GM18517 (cell line): ENCODE data around the gene SHE.

ENCODE experiments used
- ATAC-seq: cut with Tn5 transposase; IDR thresholded peaks from one replicate; pipeline ENCODE4 v1.9.1; 2021; ENCODE audit warnings: mild to moderate bottlenecking, moderate library complexity; ENCODE audit not compliant: unreplicated experiment

Gene SHE

DNA sequence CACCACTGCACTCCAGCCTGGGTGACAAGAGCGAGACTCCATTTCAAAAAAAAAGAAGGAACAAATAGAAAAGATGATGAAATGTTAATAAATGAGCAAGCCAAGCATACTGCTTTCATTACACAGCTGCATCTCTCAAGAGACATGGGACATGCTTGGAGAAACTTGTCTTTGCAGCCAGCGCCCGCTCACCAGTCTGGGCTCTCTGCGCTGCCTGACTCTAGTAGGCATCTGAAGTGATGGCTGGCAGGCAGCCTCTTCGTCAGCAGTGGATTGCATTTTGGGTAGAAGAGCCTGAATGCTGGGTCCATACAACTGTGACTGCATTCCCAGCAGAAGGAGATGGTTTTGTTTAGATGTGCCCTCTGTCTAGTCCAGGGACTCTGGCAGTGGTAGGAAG is 49.1 kb downstream of the SHE start:
- ATAC-seq = no peak

DNA sequence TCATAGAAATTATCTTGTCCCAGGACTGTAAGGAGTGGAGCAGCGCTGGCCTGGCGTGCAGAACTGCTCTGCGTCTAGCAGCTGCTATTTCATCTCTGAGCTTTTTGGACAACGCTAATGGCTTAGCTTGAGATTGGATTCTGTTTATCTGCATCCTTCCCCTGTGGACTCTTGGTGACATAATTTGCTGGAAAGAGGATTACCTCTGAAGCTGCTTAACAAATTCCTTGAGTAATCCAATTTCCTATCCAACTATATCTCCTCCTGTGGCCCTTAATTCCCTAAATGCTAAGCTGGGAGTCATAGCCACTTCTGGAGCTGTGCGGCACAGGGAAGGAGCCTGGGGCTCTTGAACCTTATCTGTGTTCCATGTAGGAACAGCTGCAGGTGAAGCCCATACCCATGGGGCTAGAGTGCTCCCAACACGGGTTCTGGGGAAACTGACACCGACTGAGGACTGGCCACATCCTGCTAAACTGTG is 53.8 kb downstream of the SHE start:
- ATAC-seq = no peak

DNA sequence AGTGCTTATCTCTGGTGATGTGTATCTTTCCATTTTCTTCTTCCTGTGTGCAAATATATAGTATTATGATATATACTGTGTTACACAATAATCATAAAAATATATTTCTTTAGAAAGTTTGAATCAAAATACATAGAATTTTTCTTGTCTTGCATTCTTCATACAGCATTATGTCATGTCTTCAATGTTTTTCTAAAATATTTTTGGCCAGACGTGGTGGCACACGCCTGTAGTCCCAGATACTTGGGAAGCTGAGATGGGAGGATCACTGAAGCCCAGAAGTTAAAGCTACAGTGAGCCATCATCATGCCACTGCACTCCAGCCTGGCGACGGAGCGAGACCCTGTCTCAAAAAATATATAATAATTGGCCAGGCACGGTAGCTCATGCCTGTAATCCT is 55.4 kb downstream of the SHE start:
- ATAC-seq = no peak

DNA sequence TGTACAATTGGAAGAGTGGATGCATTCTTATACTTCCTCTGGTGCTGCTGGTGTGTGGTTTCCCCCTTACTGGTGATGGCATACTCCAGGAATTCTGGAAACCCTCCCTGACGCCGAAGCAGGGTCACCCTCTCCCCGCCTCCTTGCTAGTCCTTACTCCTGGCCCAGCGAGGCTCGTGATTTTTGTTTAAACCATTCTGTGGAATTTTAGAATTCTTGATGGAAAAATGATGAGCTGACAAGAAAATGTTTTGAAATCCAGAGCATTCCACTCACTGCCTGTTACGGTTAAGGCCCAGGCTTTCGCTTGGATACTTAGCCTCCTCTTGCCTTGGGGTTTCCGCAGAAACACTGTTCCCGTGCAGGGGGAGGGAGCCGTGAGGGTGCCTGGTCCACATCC is 55.9 kb downstream of the SHE start:
- no peak for ATAC-seq

GRCh38 chr1:154445040-154445472 is 57.2 kb downstream of the SHE start:
- ATAC-seq = no peak

DNA sequence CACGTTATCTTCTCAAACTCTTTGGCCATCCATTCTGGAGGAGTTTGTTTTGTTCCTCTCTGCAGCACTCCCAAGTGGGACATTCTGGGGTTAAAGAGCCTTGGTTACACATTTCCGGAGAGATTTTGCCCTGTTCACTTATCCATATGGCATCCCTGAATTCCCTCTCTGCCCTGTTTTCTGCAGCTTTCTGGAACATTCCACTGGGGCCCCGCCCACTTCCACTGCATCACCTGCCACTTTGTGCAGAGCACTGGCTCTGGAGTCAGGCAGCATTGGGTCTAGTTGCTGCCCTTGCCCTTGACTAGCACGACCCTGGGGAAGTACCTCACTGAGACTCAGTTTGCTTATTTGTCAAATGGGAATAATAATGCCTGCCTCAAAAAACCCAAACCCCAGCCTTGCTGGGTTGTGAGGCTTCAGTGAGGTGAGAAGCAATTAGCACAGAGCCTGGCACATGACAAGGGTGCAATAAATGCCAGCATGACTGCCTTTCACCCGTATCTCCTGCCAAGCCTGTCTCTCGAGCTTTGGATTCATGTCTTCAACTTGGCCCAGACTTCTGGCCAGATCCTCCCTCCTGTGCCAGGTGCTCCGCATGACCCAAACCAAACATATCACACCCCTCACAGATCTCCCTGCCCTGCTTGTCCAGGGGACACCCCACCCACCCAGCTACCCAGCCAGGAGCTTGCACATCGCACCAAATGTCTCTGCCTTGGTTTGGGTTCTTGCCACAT is 58.8 kb downstream of the SHE start:
- ATAC-seq = no peak

DNA sequence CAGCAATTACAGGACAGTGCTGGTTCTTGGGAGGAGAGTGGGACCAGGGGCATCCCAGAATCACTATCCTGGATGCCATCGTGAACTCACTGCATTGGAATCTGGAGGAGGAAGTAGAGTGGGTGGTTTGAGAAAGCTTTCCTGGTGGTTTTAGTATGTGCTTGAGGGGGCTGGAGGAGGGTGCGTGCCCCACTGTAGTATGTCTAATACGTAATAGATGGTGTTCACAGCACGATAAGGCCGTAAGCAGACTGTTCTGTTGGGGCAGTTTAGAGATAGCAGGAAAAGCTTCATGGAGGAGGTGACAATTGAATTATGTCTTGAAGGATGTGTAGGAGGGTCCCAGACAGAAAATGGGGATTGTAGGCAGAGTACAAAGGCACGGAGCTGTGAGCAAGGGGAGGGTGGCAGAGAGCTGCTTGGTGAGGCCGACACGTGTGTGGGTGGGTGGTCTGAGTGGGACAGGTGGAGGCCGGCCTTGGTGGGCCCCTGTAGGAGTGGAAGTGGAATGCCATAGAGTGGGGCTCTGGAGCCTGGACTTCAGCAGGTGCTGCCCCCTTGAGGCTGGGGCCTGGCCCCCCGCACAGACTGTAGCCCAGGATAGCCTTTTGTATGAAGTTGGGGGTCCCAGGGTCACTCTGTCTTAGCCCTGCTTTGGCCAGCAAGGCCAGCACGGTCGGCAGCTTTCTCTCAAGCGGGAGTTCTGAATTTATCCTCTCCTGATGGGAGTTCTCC is 60.0 kb downstream of the SHE start:
- no peak for ATAC-seq

DNA sequence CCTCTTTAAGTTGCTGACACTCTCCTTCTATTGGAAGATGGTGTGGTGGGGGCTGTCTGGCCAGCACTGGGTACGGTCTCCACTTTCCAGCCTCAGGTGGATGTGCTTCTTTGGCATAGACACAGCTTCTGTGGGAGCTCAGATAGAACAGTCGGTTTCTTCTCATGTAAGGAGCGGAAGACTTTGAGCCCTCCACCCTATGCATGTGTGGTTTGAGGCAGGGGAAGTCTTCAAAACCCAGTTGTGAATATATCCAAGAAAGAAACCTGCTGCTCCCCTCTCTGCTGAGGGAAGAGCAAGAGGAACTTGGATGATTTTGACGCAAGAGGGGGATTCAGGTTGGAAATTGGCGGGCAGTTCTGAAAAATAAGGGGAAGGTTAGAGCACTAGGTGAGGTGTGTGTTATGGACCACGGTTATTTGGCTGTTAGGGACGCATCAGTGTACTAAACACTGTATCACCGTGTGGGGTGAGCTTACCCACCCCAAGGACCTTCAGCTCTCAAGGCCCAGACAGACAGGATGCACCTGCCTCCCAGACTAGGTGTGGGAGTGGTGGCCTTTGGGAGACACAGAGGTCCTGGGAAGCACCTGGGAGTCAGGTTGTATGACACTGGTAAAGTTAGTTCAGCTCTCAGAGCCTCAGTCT is 60.8 kb downstream of the SHE start:
- ATAC-seq = no peak

DNA sequence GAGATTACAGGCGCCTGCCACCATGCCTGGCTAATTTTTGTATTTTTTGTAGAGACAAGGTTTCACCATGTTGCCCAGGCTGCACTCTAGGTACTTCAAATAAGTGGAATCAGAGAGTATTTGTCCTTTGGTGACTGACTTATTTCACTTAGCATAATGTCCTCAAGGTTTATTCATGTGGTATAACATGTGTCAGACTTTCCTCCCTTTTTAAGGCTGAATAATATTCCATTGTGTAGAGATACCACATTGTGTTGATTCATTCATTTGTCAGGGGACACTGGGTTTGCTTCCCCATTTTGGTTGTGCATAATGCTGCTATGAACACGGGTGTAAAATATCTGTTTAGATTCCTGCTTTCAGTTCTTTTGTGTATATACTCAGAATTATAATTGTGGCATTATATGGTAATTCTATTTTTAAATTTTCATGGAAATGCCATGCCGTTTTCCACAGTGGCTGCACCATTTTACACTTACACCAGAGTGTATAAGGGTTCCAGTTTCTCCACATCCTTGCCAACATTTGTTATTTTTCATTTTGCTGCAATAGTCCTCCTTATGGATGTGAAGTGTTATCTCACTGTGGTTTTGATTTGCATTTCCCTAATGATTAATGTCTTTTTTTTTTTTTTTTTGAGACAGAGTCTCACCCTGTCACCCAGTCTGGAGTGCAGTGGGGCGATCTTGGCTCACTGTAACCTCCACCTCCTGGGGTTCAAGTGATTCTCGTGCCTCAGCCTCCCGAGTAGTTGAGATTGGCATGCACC is 62.0 kb downstream of the SHE start:
- no peak for ATAC-seq

- no peak for ATAC-seq
Observed at GRCh38 chr1:154436433-154436832, 65.8 kb downstream of the SHE start.

GRCh38 chr1:154435599-154436200 is 66.5 kb downstream of the SHE start:
- ATAC-seq = no peak

GRCh38 chr1:154434346-154435085 is 67.7 kb downstream of the SHE start:
- no peak for ATAC-seq

DNA sequence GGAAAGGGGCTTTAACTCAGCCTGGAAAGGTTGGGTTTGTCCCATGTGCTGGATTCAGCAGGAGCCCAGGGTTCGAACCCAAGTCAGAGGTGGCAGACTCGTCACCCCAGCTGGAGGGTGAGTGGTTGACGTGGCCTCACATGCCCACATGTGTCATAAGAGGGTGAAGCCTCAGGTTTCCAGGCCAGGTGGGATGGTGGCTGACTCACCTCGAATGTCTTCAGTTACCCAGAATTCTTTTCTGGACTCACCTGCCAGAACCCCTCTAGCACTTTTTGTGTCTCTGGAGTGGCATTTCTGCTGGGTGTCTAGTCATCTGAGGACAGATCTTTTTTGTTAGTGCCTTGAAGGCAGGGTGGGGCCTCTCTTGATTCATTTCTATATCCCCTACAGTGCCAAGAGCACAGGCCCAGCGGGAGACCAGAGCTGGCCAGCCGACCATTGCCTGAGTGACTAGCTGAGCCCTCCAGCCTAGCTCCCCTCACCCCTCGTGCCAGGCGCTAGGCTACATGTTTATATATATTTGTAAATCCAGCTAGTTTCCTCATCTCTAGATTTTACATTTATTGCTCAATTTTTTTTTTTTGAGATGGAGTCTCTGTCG is 68.9 kb downstream of the SHE start:
- ATAC-seq = no peak

DNA sequence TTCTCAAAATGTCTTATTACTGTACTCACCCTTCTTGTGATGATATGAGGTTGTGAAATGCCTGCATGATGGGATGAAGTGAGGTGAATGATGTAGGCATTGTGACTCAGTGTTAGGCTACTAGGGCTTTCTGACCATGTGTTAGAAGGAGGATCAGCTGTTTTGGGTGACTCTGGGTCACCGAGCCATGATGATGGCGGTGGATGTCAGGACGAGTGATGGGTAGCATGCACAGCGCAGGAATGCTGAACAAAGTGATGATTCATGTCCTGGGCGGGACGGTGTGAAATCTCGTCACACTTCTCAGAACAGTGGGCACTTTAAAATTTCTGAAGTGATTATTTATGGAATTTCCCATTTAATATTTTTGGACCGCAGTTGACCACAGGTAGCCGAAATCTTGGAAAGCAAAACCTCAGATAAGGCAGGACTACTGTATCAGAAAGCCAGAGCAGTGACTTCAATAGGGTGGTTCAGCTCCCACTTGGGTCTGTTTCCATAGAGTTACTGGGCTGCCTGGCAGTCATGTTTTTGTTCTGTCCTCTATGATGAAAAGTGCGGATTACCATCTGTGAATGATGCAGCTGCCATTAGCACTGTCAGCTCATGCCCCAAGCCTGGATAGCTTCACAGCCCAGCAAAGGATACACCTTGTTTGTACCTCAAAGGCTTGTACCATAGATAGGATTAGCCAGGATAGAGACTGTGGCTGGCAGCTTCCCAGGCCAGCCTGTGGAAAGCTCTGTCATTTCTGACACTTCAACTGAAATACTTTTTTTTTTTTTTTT is 70.4 kb downstream of the SHE start:
- no peak for ATAC-seq

DNA sequence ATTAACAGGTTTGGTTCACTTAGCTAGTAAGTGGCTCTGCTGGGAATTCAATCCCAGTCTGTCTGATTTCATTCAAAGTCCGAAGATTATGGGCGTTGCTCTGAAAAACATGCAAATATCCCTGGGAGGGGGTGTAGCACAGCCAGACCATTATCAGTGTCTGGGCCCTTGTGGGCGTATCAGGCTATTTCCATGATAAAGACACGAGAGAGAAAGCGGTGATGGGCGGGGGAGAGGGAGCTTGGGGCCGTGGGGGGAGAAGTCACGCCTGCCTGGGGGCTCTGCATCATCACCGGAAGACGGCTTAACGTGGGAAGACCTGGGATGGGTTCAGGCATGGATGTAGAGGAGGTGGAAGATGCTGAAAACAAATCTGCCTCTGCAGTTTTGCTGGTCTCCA is 71.3 kb downstream of the SHE start:
- ATAC-seq = no peak

DNA sequence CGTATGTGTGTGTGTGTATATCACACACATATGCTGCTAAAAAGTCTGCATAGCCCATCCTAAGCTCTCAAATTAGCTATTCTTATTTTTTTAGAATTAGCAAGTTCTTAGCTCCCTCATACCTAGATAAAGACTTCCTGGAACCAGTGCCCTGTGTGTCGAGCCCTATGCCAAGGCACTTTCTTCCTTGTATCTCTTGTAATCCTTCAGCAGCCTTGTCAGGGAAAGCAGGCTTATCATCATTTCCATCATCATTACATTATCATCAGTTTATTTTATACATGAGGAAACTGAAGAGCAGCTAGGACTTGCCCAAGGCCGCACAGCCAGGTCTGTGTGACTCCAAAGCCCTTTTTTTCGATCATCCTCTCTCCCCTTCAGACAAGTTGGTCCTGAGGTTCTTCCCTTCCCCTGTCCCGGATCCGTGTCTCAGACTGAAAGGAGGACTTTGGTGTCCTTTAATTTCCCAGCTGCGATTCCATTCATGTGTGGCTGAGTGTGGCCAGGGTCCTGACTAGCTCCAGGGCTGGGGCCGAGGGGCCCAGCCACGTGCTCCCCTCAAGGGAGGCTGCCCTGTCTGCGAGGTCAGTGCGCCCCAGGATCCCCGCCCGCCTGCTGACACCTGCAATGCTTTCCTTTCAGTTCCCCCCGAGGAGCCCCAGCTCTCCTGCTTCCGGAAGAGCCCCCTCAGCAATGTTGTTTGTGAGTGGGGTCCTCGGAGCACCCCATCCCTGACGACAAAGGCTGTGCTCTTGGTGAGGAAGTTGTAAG is 72.2 kb downstream of the SHE start:
- ATAC-seq = no peak
